PC-9 (cell line): ENCODE results near the gene ANXA2. TPM values are rescaled to one million over a fixed set of nuclear protein-coding genes. Genes with fewer than 3 reads are reported as not detected.
A peak's percentile ranks its signal among the peaks of the same experiment; 100 is the strongest.

Experiments used
- BruUV-seq: library from RNA; stranded (reverse); fragments of 400-500 nt; replicated peaks from 2 replicates; lab custom pipeline; 2021; lab: Mats Ljungman, UMichigan
- CTCF ChIA-PET: fragments of 300-600 bp; sonication (Branson Sonifier 250); formaldehyde crosslinking; loops from one replicate; lab custom pipeline; 2022; ENCODE audit warnings: antibody characterized with exemption; lab: Charles Lee
- POLR2A ChIA-PET: fragments of 300-600 bp; sonication (Branson Sonifier 250); formaldehyde crosslinking; loops from one replicate; lab custom pipeline; 2022; ENCODE audit warnings: antibody characterized with exemption; ENCODE audit not compliant: unreplicated experiment; lab: Charles Lee
- DNase-seq, 2 experiments: peaks; one replicate each; pipeline versions ENCODE4 v3.0.0 to v3.0.0-alpha.2; 2015 to 2022; ENCODE audit warnings: mixed read lengths in 1 of 2
- H2AFZ ChIP-seq: fragments of 200-600 bp; sonication (generic); 2 replicates; pipeline ENCODE4 v1.8.1; 2017; ENCODE audit warnings: antibody characterized with exemption
- H3F3A ChIP-seq: fragments of 200-600 bp; sonication (generic); 2 replicates; pipeline ENCODE4 v1.8.1; 2017; ENCODE audit warnings: antibody characterized with exemption, mild to moderate bottlenecking, low read depth; ENCODE audit not compliant: insufficient read depth
- H3K27ac ChIP-seq: fragments of 200-600 bp; sonication (generic); 2 replicates; pipeline ENCODE4 v1.6.1; 2016; ENCODE audit warnings: mixed run types
- H3K27me3 ChIP-seq: fragments of 200-600 bp; sonication (generic); 2 replicates; pipeline ENCODE4 v1.6.1; 2016; ENCODE audit warnings: low read depth, mixed run types; ENCODE audit not compliant: insufficient read depth
- H3K36me3 ChIP-seq: fragments of 200-600 bp; sonication (generic); 2 replicates; pipeline ENCODE4 v1.6.1; 2016; ENCODE audit warnings: low read depth, mixed run types
- H3K4me1 ChIP-seq: fragments of 200-600 bp; sonication (generic); replicated peaks from 2 replicates; pipeline ENCODE4 v1.6.1; 2016; ENCODE audit warnings: mixed run types; ENCODE audit not compliant: insufficient read depth
- H3K4me2 ChIP-seq: fragments of 200-600 bp; sonication (generic); 2 replicates; pipeline ENCODE4 v1.6.1; 2017; ENCODE audit warnings: mixed run types
- H3K4me3 ChIP-seq: fragments of 200-600 bp; sonication (generic); 2 replicates; pipeline ENCODE4 v1.6.1; 2016; ENCODE audit warnings: mixed run types
- H3K79me2 ChIP-seq: fragments of 200-600 bp; sonication (generic); 2 replicates; pipeline ENCODE4 v1.6.1; 2017; ENCODE audit warnings: low read depth, mixed run types
- H3K9me2 ChIP-seq: fragments of 200-600 bp; sonication (generic); 2 replicates; pipeline ENCODE4 v1.8.1; 2017; ENCODE audit warnings: mild to moderate bottlenecking; ENCODE audit not compliant: insufficient read depth
- H3K9me3 ChIP-seq: fragments of 200-600 bp; sonication (generic); 2 replicates; pipeline ENCODE4 v1.8.1; 2016; ENCODE audit warnings: low read depth; ENCODE audit not compliant: insufficient read depth
- H4K20me1 ChIP-seq: fragments of 200-600 bp; sonication (generic); 2 replicates; pipeline ENCODE4 v1.8.1; 2017; ENCODE audit not compliant: insufficient read depth
- CTCF ChIP-seq: fragments of 200-600 bp; sonication (generic); conservative IDR thresholded peaks from 2 replicates; pipeline ENCODE4 v1.6.1; 2017; ENCODE audit warnings: mixed run types, antibody characterized with exemption, mild to moderate bottlenecking, moderate library complexity
- EZH2 ChIP-seq: fragments of 200-600 bp; sonication (generic); IDR thresholded peaks from 2 replicates; pipeline ENCODE4 v1.8.0; 2017; ENCODE audit warnings: antibody characterized with exemption, low read depth
- intact Hi-C: fragments of 100-400 bp; cut with micrococcal nuclease; formaldehyde crosslinking; loops from one replicate; pipeline ENCODE4 v1.10.0; 2022; ENCODE audit not compliant: unreplicated experiment
- total RNA-seq: library from RNA; stranded (reverse); gene quantifications from 2 replicates; pipeline ENCODE4 v1.2.3, GENCODE V29; 2021

ANXA2 gene
- total RNA-seq, 1 experiment from 2014 or later = 1,720 TPM

DNA sequence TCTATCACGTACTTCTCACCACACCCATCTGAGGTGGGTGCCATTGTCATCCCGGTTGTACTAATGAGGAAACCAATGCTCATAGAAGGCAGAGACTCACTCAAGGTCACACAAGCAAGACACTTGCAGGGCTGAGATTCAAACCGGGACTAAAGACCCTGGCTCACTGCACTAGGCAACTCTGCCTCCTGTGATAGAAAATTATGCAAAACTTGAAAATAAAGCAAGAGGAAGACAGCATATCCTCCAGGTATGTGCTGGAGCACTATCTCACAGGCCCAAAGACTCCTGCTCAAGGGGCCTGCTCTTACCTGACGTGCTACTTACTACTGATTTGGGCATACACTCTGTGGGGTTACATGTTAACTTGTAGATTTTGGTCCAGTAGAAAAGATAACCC is 25.6 kb downstream of the ANXA2 start:
- no peaks in the 10 kb centered on the region for H3K9me3 ChIP-seq
- no peaks in the 10 kb centered on the region for H3K27me3 ChIP-seq
- peaks cover 60% of the 10 kb centered on the region for H3K79me2 ChIP-seq
- H3K9me2 ChIP-seq = no peaks in the 10 kb centered on the region
- no peak overlapping the region for H3K4me3 ChIP-seq
- POLR2A ChIA-PET = interaction anchor here (0.6 to 1.4 kb wide), 4 partner anchors 10 to 1702 kb away, joined by 3 to 10 read pairs (median 8); no protein-coding TSS in a partner anchor
- H2AFZ ChIP-seq = no peak overlapping the region
- no peak for DNase-seq
- peak overlapping the region; percentile 97 for H3K27ac ChIP-seq
- H4K20me1 ChIP-seq = no peaks in the 10 kb centered on the region
- H3K36me3 ChIP-seq = no peaks in the 10 kb centered on the region
- peaks cover 27% of the 10 kb centered on the region; the same call in 1 of the 2 replicates for H3F3A ChIP-seq
- H3K4me1 ChIP-seq = peaks cover 49% of the 10 kb centered on the region
- H3K4me2 ChIP-seq = peak overlapping the region; percentile 16; the same call in 1 of the 2 replicates
- CTCF ChIA-PET = no interaction called here
- no TSS peak for BruUV-seq
- intact Hi-C loops = loop anchor here (5.0 kb wide), 2 partner anchors 545 to 1095 kb away; no protein-coding TSS in a partner anchor
- no peak for TF ChIP-seq CTCF
- no peak for TF ChIP-seq EZH2

DNA sequence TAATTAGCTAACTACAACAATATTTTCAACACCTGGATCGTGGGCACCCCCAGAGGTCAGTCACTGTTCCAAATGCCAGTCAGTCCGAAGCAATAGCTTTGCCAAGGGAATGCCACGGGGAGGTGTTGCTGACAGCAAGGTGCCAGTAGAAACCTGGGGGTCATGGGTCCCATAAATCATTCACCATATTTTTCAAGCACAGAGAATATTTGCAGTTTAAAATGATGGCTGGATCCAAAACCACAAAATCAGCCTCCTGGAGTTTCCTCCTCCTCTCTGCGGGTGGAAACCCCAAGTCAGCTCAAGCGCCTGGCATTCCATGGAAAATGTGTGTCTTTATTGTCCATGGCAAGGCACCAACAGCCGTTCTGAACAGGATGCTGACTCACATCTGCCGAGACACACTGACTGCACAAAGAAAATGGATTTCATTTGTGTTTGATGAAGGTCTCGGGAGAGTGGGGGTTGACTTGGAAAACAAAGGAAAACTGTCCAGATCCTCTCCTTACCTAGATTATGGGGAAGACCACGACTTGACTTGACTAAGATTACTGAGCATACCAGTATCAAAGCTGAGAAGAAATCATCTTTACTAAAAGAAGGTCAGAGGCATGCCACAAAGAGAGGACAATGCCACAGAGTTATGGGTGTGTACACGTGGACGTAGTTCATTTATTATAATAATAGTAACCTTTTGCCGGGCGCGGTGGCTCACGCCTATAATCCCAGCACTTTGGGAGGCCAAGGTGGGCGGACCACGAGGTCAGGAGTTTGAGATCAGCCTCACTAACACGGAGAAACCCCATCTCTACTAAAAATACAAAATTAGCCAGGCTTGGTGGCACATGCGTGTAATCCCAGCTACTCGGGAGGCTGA is 26.4 kb downstream of the ANXA2 start:
- POLR2A ChIA-PET = interaction anchor here (0.5 to 1.4 kb wide), 7 partner anchors 9 to 133 kb away, joined by 3 to 10 read pairs (median 3); no protein-coding TSS in a partner anchor
- TSS peak; percentile 13 for BruUV-seq
- CTCF ChIA-PET = no interaction called here
- Histone ChIP-seq H3K4me3 (no peak overlapping the region), H4K20me1 (no peaks in the 10 kb centered on the region), H3K79me2 (peaks cover 53% of the 10 kb centered on the region), H3F3A (peaks cover 27% of the 10 kb centered on the region; the same call in 1 of the 2 replicates), H3K9me2 (no peaks in the 10 kb centered on the region), H3K27me3 (no peaks in the 10 kb centered on the region), H3K4me1 (peaks cover 49% of the 10 kb centered on the region), H3K4me2 (peak overlapping the region; percentile 31; the same call in 1 of the 2 replicates), H3K36me3 (no peaks in the 10 kb centered on the region), H2AFZ (no peak overlapping the region), H3K27ac (peak overlapping the region; percentile 97), H3K9me3 (no peaks in the 10 kb centered on the region)
- intact Hi-C loops = loop anchor here (5.0 kb wide), 2 partner anchors 544 to 1094 kb away; no protein-coding TSS in a partner anchor
- TF ChIP-seq EZH2 (no peak), CTCF (no peak)
- DNase-seq = peak; percentile 74 to 86

DNA sequence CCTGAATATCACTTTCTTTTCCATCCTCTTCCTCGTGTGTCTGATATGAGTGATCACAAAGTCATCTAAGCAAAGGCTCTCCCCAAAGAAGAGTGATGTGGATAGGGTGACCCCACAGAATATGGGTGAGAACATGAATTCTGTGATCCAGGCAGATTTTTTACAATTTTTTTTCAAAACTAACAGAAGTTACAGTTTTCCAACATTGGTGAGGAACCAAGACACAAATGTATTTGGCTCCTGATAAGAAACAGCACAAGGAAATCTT is 27.0 kb downstream of the ANXA2 start:
- no peak overlapping the region for H3K4me3 ChIP-seq
- no peak for DNase-seq
- ChIA-PET POLR2A (interaction anchor here (0.5 to 1.4 kb wide), 6 partner anchors 8 to 133 kb away, joined by 3 to 10 read pairs (median 3); no protein-coding TSS in a partner anchor), CTCF (no interaction called here)
- peaks cover 26% of the 10 kb centered on the region; the same call in 1 of the 2 replicates for H3F3A ChIP-seq
- no peaks in the 10 kb centered on the region for H4K20me1 ChIP-seq
- H2AFZ ChIP-seq = no peak overlapping the region
- H3K79me2 ChIP-seq = peaks cover 53% of the 10 kb centered on the region
- H3K27ac ChIP-seq = peak overlapping the region; percentile 97
- no TSS peak for BruUV-seq
- intact Hi-C loops = loop anchor here (5.0 kb wide), 2 partner anchors 544 to 1094 kb away; no protein-coding TSS in a partner anchor
- no peak for TF ChIP-seq CTCF
- TF ChIP-seq EZH2 = no peak
- H3K9me3 ChIP-seq = no peaks in the 10 kb centered on the region
- H3K4me1 ChIP-seq = peaks cover 47% of the 10 kb centered on the region
- no peaks in the 10 kb centered on the region for H3K27me3 ChIP-seq
- H3K36me3 ChIP-seq = no peaks in the 10 kb centered on the region
- H3K4me2 ChIP-seq = peak overlapping the region; percentile 31; the same call in 1 of the 2 replicates
- H3K9me2 ChIP-seq = no peaks in the 10 kb centered on the region
